ENCODE data around the gene RAB31.
"Not testable (repeated sequence)": the region's sequence is repeated elsewhere in the genome, so short reads cannot be mapped to it uniquely, and the experiment has no call there.

Gene RAB31

DNA sequence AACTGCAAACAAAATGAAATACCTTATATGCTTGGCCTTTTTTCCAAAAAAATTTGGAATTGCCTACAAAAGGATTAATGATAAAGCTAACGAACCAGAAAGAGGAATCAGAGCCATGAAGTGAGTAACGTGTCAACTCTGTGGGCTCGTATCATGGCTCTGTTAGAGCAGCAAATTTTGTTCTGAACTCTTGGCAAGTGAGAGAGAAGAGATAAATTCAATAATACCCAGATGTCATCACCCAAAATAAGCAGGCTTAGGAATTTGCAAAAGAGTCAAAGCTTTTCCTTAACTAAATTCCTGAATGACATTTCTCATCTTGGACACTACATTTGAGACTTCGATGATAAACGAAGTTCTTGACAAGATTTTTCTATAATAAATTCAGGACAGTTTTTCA, 182.1 kb downstream of the RAB31 start:
- no peak for DNase-seq (ENCODE audit: low spot score)

- DNase-seq (ENCODE audit: low spot score): no peak
These were observed 182.9 kb downstream of the RAB31 start for GRCh38 chr18:9890957-9891356.

DNA sequence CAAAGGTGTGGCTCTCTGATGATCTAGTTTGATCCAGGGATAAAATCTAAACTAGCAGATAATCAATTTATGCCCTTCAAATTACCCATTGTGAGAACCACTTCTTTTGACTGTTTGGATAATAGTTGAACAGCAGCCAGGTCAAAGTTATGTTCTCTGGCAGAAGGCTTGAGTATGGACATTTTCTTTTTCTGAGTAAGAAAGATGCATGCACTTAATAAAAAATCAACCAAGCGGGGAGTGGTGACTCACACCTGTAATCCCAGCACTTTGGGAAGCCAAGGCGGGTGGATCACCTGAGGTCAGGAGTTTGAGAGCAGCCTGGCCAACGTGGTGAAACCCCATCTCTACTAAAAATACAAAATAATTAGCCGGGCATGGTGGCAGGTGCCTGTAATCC, 183.4 kb downstream of the RAB31 start:
- not testable (repeated sequence) for DNase-seq (ENCODE audit: low spot score)

DNA sequence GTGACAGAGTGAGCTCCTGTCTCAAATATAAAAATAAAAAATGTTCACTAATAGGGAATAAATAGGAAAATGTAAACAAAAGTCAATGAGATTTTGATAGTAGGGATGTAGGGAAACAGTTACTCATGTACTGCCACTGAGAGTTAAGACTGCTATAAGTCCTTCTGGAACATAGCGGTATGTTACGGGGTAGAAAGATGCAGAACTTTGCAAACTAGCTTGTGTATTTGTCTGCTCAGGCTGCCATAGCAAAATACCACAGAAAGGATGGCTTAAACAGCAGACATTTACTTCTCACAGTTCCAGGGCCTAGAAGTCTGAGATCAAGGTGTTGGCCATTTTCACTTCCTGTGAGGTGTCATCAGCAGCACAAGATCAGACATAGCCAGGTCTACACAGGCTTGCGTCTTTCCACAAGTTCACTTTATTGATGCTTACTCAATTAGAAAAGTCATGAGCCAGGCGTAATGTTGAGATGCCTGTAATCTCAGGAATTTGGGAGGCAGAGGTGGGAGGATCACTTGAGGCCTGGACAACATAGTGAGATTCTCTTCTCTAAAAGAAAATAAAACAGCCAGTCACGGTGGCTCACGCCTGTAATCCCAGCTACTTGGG, 186.5 kb downstream of the RAB31 start:
- no peak for DNase-seq (ENCODE audit: low spot score)

GRCh38 chr18:9897129-9897528, 189.0 kb downstream of the RAB31 start:
- no peak for DNase-seq (ENCODE audit: low spot score)

DNA sequence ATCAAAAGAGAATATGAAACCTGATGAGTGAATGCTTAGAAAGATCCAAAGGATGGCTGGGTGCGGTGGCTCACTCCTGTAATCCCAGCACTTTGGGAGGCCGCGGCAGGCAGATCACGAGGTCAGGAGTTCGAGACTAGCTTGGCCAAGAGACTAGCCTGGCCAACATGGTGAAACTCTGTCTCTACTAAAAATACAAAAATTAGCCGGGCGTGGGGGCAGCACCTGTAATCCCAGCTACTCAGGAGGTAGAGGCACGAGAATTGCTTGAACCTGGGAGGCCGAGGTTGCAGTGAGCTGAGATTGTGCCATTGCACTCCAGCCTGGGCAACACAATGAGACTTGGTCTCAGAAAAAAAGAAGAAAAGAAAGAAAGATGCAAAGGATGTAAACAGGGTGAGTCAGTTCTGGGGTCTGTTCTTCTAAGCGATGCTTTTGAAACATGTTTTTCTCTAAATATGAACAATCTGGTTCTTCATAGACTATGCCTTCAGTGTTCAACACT, 189.7 kb downstream of the RAB31 start:
- DNase-seq (ENCODE audit: low spot score): not testable (repeated sequence)

- DNase-seq (ENCODE audit: low spot score): no peak
These were observed 190.9 kb downstream of the RAB31 start for GRCh38 chr18:9898792-9899549.

DNA sequence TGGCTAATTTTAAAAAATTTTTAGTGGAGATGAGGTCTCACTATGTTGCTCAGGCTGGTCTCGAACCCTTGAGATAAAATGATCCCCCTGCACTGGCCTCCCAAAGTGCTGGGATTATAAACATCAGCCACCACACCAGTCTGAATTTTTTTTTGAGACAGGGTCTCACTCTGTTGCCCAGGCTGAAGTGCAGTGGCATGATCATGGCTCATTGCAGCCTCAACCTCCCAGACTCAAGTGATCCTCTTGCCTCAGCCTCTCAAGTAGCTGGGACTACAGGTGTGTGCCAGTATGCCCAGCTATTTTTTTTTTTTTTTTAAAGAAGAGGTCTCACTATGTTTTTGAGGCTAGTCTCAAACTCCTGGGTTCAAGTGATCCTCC, 191.4 kb downstream of the RAB31 start:
- not testable (repeated sequence) for DNase-seq (ENCODE audit: low spot score)

- DNase-seq (ENCODE audit: low spot score): no peak
These were observed 192.6 kb downstream of the RAB31 start for GRCh38 chr18:9900699-9901098.

DNA sequence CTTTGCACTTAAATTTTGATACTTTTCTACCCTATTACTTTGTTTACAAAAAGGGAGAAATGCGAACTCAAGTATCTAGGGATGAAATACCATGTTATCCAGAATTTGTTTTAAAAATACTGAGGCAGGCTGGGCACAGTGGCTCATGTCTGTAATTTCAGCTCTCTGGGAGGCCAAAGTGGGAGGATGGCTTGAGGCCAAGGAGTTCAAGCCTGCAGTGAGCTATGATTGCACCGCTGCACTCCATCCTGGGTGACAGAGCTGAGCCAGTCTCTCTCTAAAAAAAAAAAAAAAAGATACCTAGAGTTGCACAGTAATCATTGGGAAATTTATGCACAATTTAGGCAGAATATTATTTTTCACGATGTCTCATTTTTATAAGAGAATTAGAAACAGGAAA, 193.3 kb downstream of the RAB31 start:
- DNase-seq (ENCODE audit: low spot score): no peak

GRCh38 chr18:9902264-9902663, 194.2 kb downstream of the RAB31 start:
- not testable (repeated sequence) for DNase-seq (ENCODE audit: low spot score)

DNA sequence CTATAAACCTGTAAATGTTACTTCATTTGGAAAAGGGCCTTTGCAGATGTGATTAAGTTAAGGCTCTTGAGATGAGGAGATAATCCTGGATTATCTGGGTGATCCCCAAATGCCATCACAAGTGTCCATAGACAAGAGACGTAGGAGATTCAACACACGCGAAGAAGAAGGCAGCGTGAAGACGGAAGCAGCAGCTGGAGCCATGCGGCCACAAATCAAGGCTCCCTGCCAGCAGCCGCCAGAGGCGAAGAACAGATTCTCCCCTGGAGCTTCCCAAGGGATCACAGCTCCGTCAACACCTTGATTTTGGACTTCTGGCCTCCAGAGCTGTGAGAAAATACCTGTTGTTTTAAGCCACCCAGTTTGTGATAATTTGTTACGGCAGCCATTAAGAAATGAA, 194.7 kb downstream of the RAB31 start:
- DNase-seq (ENCODE audit: low spot score): no peak

- no peak for DNase-seq (ENCODE audit: low spot score)
These were observed 197.4 kb downstream of the RAB31 start for GRCh38 chr18:9905401-9905922.

DNA sequence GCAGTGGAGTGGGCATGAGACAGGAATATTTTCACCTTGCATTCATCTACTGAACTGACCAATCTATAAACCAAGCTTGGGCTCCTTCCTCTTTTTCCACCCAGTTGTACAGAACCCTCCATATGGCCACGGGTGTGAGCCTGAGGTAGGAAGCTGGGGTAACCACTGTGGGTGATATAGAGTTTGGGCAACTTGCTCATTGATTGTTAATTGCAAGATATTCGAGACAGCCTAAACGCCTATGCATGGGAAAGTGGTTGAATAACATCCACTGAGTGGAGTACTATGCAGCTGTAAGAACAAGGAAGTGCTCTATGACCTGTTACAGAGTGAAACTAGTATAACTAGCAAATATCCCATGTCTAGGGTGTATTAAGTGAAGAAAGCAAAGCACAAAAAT, 198.4 kb downstream of the RAB31 start:
- no peak for DNase-seq (ENCODE audit: low spot score)

GRCh38 chr18:9907867-9908266, 199.8 kb downstream of the RAB31 start:
- DNase-seq (ENCODE audit: low spot score): no peak

GRCh38 chr18:9910071-9910470, 202.0 kb downstream of the RAB31 start:
- no peak for DNase-seq (ENCODE audit: low spot score)

DNA sequence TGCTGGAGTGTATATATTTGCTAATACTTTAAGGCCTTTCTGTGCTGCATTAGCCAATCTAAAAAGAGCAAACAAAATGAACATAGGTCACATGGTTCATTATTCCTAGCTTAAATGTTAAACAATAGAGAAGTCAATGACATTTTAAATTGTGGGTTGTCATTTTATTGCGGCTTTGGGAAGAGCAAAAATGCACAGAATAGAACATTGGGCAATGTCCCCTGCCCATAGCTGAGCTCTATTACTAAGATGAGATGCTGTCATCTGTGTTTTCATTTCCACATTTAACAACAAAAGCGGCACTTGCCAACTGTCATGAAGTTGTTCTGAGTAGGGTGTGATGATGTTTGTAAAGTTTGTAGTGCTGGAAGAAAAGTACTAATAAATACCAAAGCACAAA, 202.6 kb downstream of the RAB31 start:
- DNase-seq (ENCODE audit: low spot score): no peak

DNA sequence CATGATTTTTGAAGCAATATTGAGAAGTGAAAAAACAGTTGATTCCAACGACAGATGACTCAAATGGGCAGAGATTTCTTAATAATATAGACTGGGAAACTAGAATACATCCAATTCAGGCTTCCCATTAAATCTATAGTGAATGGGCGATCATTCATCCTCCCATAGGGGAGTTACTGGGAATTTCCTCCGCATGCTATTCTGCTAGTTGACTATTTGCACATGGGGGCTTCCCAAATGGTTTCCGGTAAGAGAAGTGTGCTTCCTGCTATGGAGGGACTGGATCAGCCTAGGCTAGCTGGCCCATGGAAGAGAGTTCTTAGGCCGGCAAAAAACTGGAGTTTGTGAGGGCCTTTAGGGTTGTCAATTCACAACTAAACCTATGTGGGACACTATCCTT, 203.1 kb downstream of the RAB31 start:
- no peak for DNase-seq (ENCODE audit: low spot score)

Data from COLO829 (cell line).